NCI-H1417 treated with DMSO at 0.1 percent for 48 hours (cell line): ENCODE data around the gene SWSAP1.
"Not testable (repeated sequence)": the region's sequence is repeated elsewhere in the genome, so short reads cannot be mapped to it uniquely, and the experiment has no call there.

Experiments
- DNase-seq: peaks from one replicate; lab custom pipeline; 2025; lab: John Stamatoyannopoulos, UW

Gene SWSAP1

DNA sequence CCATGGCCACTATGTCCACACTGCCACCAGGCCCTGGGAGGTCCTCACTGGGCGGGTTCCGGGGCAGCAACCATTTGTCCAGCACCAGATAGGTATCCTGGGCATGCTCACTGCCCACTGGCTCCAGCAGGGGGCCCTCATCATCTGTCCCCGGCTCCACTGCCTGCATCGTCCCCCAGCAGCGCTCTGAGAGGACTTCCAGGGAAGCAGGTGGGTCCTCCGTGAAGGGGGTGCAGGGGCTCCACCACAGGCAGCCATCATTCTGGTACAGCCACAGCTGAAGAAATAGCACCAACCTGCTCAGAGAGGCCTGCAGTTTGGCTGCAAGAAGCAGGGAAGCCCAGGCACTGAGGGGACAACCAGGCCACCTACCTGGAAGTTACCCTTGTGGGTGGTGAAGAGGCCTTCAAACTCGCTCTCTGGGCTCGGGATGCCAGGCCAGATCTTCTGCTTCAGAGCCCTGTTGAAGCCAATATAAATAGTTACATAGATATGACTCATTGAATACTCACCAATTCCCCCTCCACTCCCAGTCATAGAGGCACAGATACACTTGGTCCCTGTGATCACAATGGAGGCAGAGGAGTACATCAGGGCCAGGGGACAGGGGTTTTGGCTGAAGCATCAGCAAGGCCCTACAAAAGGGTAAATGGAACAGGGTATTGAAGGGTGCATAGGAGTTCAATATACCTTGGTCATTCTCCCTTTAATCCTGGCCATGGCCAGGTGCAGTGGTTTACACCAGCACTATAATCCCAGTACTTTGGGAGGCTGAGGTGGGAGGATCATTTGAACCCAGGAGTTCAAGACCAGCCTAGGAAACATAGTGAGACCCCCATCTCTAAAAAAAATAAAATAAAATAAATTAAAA is 4.1 kb downstream of the SWSAP1 start:
- no peak for DNase-seq

DNA sequence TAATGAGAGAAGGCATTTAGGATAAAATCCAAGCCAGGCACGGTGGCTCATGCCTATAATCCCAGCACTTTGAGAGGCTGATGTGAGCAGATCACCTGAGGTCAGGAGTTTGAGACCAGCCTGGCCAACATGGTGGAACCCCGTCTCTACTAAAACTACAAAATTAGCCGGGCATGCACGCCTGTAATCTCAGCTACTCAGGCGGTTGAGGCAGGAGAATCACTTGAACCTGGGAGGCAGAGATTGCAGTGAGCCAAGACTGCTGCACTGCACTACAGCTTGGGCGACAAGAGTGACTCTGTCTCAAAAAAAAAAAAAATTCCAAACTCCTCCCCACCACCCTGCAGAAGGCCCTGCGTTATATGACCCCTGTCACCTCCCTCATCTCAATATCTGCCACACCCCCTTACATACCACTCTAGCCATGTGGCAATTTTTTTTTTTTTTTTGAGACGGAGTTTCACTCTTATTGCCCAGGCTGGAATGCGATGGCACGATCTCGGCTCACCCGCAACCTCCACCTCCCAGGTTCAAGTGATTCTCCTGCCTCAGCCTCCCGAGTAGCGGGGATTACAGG is 4.9 kb downstream of the SWSAP1 start:
- DNase-seq = not testable (repeated sequence)

DNA sequence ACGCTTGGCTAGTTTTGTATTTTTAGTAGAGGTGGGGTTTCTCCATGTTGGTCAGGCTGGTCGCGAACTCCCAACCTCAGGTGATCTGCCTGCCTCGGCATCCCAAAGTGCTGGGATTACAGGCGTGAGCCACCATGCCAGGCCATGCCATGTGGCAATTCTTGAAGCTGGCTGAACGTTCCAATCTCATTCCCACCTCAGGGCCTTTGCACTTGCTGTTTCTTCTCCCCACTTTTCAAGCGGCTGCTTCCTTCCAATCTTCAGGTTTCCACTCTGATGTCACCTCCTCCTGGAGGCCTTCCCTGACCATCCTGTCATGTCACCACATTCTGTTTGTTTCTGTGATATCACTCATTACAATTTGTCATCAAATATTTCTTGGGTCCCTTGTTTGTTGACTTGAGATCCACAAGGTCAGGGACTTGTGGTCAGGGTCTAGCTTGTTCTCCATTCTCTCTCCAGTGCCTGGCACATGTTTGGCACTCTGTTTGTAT is 5.4 kb downstream of the SWSAP1 start:
- no peak for DNase-seq

DNA sequence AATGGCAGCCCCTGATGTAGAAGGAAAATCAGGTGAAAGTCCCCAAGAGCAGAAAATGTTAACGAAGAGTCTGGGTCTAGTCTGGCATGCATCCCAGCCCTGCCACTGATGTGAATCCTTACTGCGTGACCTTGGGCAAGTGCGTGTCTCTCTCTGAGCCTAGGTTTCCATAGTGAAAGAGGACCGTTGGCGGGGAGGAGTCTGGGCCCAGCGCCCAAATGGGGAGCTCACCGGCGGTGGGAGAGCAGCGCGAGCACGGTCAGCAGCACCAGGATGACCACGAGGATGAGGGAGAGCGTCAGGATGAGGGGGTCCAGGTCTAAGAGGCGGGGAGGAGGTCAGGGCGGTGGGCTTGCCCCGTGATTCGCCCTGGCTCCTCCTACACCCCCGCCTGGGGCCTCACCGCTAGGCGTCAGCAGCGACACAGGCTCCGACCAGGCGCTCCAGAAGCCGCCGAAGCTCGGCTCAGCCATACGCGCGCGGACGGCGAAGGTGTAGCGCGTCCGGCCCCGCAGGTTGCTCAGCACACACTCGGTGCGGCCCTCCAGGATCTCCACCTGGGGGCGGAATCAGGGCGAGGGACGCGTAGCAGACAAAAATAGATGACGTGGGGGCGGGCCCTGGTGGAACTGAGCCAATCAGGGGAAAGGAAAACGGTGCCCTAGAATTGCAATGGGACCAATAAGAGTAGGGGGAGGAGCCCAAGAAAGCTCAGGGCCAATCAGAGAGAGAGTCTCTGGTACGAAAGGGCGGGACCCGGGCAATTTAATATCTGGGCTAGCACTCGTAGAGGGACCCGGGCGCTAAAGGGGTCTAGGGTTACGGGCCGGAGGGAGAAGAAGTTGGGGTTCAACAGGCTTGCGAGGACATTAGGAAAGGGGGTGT is 6.4 kb downstream of the SWSAP1 start:
- DNase-seq = no peak

DNA sequence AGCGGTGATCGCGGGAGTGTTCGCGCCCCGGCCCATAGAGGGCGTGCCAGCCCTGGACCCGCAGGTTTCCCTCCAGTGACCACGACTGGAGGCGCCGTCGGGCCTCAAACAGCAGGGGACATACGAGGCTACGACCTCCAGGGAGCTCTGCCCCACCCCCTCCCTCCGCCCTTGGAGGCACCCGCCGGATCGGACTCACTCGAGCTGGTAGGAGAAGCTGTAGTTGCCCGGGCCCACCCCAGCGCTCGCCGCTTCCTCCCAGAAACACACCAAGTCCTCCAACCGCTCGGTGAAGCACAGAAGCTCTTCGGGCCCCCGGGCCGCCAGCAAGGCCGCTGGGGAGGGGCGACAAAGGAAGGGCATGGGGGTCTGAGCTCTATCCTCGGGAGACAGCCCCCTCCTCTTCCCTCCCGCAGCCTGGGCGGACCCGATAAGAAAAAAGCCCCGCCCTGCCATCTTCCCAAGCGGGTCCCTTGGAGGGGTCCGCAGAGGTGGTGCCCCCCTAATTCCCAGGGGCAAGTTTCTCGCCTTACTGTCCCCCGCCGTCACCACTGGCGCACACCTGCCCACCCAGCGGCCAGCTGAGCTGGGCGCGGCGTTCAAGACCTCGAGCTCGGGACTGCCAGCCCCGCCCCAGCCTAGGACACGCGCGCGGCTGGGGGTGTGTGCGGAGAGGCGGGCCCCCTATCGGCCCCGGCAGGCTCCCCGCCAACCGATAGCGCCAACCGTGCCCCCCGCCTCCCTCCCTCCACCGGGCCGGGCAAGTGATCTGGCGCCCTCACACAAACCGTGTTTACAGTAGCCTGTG is 8.6 kb downstream of the SWSAP1 start:
- no peak for DNase-seq

DNA sequence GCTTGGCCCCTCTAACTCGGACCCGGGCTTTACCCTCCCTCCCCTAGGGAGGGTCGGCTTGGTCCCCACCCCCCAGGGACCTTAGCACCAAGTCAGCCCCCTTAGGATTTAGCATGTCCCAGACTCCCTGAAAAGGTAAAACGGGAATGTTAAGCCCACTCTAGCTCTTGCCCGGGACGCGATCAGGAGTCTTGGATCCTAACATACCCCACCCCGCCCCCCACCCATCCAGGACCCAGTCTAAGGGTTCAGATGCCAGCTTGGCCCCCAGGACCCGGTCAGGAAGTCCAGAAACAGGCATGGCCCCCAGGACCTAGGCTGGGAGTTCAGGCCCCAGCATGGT is 9.2 kb downstream of the SWSAP1 start:
- DNase-seq = no peak

DNA sequence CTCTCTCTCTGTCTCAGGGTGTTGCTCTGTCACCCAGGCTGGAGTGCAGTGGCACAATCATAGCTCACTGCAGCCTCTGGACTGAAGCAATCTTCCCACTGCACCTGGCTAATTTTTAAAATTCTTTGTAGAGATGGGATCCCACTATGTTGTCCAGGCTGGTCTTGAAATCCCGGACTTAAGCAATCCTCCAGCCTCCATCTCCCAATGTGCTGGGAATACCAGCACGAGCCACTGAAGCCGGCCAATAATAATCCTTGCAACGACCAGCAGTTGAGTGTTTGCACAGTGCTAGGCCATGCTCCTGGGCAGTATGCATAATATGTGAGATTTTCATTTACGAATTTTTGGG is 10.3 kb downstream of the SWSAP1 start:
- DNase-seq = no peak

DNA sequence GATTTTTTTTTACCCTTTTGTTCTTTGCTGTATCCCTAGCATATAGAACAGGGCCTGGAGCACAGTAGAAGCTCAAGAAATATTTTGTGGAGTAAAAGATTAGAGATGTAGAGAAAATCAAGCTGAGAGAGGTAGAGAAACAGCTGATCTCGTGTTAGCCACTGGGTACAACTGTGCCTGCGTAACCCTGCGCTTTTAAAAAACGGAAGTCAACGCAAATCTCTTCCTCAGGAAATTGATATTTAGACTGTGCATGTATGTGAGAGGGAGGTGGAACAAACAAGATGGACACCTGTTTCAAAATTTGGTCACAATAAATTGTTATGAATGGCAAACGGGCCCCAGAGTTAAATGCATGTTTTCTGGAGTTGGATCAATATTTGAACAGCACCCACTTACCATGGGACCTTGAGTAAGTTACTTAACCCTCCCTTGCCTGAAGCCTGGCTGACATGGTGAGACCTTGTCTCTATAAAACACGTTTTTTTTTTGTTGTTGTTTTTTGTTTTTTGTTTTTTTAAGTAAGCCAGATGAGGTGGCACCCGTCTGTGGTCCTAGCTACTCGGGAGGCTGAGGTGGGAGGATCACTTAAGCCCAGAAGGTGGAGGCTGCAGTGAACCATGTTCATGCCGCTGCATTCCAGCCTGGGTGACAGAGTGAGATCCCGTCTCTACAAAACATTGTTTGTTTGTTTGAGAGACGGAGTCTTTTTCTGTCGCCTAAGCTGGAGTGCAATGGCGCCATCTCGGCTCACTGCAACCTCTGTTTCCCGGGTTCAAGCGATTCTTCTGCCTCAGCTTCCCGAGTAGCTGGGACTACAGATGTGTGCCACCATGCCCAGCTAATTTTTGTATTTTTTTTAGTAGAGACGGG is 12.9 kb downstream of the SWSAP1 start:
- no peak for DNase-seq

DNA sequence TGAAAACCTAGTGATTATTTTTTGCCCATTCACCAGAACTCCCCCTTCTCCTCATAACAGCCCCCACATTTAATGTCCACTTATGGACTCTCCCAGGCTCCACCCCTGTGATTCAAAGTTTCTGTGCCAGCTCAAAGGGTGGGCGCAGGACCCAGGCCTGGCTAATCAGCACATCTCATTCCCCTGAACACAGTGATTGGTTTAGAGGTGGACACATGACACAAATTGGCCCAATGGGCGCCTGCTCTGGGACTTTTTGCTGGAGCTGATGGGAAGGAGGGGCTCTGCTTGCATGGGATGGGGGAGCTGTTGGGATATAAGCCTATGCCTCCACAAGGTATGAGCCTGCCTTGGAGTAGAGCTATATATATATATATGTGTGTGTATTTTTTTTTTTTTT is 15.9 kb downstream of the SWSAP1 start:
- DNase-seq = no peak

DNA sequence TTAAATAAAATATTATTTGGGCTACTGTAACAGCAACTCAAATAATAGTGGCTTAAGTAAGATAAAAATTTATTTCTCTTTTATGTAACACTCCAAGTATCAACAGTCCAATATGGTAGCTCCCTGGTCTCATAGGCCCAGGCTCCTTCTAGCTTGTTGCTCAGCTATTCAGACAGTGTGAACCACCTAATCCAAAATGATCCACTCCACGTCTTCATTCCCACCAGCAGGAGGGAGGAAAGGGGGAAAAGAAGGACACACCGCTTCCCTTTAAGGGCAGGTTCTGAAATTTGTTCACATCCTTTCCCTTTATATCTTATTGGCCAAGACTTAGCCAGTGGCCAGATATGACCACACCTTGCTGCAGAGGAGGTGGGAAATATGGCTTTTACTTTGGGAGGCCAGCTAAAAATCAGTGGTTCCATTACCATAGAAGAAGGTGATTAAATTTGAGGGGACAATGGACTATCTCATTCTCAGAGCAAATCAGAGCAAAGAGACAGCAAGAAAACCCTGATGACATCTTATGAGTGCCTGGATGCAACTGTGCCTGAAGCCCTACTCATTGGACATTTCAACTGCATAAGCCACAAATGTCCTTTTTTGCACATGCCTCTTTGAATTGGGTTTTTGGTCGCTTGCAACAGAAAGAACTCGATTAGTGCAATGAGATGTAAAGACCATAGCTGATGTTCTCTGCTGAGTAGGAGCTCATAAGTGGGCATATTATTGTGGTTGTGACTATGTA is 16.6 kb downstream of the SWSAP1 start:
- no peak for DNase-seq

DNA sequence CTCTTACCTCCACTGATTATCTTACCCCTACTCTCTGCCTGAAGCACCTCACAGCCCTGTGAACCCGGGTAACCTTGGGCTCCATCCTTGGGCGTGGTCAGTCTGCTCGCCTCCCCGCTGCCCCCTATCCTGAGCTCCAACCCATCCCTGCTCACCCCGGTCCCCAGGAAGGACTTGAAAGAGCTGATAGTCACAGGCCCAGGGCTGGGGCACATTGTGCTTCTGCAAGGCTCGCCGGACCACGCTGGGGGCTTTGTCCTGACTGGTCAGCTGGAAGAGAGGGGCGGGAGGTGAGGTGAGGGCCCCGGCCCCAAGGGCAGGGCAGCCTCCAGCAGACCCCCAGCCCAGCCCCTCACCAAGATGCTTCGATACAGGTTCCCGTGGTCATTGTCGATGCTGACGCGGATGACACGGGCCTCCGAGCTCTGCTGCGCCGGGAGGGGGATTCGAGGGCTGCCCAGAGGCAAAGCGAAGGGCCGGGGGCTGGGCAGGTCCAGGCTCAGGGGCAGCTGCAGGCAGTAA is 22.7 kb downstream of the SWSAP1 start:
- no peak for DNase-seq

DNA sequence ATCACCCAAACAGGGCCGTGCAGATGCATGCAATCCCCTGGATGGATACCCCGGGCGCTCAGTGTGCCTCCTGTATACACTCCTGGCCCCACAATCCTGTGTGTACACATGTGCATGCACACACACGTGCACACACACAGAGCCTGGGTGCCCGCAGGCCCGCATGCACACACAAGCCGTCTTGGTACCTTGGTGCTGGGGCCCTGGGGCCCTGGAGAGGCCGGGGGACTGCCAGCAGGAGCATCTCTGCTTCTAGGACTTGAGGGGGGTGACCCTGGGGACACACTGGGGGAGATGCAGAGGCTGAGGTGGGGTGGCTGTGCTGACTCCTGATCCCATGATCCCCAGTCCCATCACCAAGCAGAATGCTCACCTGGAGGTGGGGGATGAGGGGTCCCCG is 25.2 kb downstream of the SWSAP1 start:
- no peak for DNase-seq

DNA sequence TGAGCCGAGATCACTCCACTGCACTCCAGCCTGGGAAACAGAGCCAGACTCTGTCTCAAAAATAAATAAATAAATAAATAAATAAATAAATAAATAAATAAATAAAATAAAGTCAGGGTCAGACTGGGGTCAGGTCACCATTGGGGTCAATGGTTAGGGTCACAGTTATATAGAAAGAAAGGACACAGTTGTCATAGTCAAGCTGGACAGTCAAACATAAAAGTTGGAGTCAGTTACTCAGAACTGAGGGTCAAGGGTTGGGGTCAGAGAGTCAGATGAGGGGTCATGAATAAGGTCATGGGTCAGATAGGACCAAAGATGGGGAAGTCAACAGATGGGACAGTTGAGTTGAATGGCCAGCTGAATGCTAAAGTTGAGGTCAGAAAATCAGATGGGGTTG is 26.3 kb downstream of the SWSAP1 start:
- no peak for DNase-seq

DNA sequence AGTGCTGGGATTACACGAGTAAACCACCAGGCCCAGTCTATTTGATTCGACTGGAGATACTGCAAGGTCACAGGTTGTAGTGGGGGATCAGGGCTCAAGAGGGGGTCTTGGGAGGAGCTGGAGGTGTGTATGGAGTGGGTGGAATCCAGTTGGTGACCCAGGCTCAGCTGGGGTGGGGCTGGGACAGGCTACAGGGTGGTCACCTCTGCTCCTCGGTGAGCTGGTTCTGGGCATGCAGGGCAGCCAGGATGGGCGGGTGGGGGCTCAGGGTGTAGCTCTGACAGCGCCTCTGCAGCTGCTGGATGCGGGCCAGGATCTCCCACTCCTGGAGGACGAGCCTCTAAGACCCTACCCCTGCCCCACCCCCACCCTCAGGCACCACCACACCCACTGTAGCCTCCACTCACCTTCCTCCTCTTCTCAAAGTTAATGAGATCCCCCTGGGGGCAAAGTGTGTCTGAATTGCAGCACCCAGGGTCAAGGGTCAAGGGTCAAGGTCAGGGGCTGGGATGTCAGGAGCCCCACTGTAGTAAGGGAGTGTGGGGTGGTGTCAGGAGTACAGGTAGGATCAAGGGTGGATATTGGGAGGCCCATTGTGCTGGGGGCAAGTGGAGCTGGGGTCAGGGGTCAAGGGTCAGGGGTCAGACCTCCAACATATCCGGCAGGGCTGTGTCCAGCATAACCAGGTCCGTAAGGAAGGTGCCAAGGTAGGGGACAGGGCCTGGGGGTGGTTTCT is 27.5 kb downstream of the SWSAP1 start:
- DNase-seq = no peak

DNA sequence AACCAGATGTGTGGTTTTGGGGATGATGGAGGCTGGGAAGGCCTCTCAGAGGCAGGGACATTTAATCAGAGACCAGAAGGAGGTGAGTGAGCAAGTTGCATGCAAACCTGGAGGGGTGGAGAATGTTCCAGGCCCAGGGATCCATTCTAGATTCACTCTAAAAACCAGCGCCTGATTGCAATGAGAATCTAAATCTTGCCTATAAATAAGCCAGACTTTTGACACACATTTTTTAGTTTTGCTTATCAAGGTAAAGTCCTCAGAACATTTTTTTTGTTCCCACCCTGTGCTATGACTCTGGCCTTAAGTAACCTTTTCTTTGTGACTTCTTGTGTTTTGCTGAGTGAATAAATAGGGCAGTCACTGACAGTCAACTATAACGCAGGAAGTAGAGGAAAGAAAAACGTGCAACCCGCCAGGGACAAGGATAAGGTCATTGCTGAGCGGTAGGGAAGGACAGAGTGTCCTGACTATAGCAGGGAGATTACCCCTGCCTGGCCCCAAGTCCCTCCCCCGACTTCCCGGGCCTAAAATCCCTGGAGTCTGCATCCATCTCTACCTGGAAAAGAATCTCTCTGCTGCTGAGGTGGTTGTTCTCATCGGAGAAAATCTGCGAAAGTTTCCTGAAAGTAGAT is 30.2 kb downstream of the SWSAP1 start:
- DNase-seq = no peak

DNA sequence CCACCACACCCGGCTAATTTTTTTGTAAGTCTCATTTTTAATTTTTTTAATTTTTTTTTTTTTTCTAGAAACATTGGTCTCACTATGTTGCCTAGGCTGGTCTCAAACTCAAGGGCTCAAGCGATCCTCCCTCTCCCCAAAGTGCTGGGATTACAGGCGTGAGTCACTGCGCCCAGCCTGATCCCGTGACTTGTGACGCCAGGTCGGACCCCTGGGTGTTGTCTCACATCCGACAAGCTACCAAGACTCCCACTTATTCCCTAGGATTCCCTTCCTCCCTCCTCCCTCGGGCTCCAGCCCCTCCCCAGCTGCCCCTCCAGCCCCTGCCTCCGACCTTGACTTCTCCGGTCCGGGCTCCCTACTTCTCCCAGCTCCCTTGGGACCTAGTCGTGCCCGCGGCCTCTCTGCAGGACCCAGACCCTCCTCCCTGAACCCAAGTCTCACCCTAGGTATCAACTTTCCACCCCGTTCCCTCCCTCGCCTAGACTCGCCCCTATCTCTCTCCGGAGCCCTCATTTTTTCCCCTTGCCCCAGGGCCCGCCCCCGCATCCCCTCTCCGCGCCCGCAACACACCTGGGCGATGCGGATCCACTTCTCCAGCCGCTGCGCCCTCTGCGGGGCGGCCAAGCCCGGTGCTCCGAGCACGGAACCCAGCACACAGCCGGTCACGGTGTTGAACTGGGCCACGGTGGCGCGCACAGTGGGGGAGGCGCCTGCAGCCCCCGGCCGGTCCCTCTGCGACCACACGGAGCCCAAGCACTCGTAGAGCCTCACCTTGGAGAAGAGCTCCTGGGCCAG is 31.6 kb downstream of the SWSAP1 start:
- no peak for DNase-seq

DNA sequence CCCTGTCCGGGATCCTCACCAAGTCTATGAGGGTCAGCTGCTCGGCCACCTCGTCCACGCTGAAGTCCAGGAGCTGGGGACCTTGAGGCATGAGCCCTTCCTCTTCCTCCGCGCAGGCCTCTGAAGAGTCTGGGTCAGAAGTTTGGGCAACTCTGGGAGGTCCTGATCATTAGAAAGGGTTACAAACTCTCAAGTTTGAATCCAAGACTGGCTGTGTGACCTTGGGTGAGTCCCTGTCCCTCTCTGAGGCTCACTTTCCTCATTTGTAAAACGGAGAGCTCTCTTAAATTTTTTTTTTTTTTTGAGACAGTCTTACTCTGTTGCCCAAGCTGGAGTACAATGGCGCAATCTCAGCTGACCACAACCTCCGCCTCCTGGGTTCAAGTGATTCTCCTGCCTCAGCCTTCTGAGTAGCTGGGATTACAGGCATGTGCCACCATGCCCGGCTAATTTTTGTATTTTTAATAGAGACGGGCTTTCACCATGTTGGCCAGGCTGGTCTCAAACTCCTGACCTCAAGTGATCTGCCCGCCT is 32.3 kb downstream of the SWSAP1 start:
- not testable (repeated sequence) for DNase-seq

DNA sequence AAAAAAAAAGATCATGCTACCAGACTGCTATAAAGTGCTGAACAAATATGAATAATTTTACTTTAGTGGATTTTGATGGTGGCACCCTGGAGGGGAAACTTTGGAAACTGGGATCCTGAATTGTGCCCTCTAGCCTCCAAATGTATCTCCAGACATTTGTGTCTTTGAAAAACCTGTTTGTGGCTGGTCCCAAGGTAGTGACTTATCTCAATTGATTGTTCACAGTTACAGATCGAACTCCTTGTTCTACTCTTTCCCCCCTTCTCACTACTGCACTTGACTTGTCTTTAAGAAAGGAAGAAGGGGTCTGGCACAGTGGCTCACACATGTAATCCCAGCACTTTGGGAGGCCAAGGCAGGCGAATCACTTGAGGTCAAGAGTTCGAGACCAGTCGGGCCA is 34.1 kb downstream of the SWSAP1 start:
- DNase-seq = no peak
